HL-60 (cell line): ENCODE data around the gene SYNRG.

Experiments
- DNase-seq, 2 experiments: peaks; one replicate each; pipeline ENCODE4 v3.0.0-alpha.2; 2010 to 2020; ENCODE audit warnings: low read depth in 1 of 2, low spot score in 1 of 2
- H3K27ac ChIP-seq: fragments of 250-450 bp; sonication (Bioruptor Pico); replicated peaks from 2 replicates; pipeline ENCODE4 v1.5.1; 2020; ENCODE audit warnings: mild to moderate bottlenecking, moderate library complexity
- H3K27me3 ChIP-seq: fragments of 250-450 bp; sonication (Bioruptor Pico); 2 replicates; pipeline ENCODE4 v1.5.1; 2021; ENCODE audit warnings: mild to moderate bottlenecking, moderate library complexity; ENCODE audit not compliant: insufficient read depth, poor library complexity, severe bottlenecking
- H3K4me3 ChIP-seq: replicated peaks from 2 replicates; pipeline ENCODE4 v1.5.1; 2011; ENCODE audit warnings: mild to moderate bottlenecking, control low read depth, low read length; ENCODE audit not compliant: insufficient read depth
- GABPA ChIP-seq: IDR thresholded peaks from 2 replicates; pipeline ENCODE4 v1.6.1; 2012; ENCODE audit warnings: low read depth
- POLR2AphosphoS5 ChIP-seq: IDR thresholded peaks from 2 replicates; pipeline ENCODE4 v1.6.1; 2012; ENCODE audit warnings: low read depth
- REST ChIP-seq: IDR thresholded peaks from 2 replicates; pipeline ENCODE4 v1.6.1; 2012; ENCODE audit warnings: low read depth; ENCODE audit not compliant: insufficient replicate concordance
- SPI1 ChIP-seq: IDR thresholded peaks from 2 replicates; pipeline ENCODE4 v1.6.1; 2012; ENCODE audit warnings: low read depth, mild to moderate bottlenecking, borderline replicate concordance
- TF ChIP-seq, protein P1 (sequence below): IDR thresholded peaks from one replicate; pipeline ENCODE4 v1.5.1; 2011; ENCODE audit warnings: low read length, control low read depth, inconsistent platforms; ENCODE audit not compliant: insufficient read depth

SYNRG gene

DNA sequence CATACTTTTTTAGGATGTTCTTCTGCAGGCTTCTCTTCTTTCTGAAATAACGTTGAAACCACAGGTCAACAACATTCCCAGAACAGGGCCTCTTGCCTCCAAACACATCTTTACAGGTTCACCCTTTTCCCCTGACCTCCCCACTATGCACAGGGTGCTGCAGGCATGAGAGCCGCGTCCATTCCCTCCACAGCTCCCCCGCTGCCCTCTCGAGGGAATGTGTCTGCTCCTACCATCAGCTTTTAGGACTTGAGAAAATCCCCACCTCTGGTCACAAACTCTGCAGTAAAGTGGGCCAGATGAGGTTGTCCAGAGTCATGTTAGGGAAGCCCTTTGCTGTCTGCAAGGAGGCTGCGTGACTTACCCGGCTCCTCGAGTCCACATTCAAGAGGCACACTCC, 89.0 kb downstream of the SYNRG start:
- Histone ChIP-seq H3K4me3 (no peak overlapping the region), H3K27ac (no peak overlapping the region), H3K27me3 (no peaks in the 10 kb centered on the region)
- no peak for DNase-seq
- no peak for TF ChIP-seq POLR2AphosphoS5
- TF ChIP-seq GABPA = no peak
- TF ChIP-seq, protein P1, sequence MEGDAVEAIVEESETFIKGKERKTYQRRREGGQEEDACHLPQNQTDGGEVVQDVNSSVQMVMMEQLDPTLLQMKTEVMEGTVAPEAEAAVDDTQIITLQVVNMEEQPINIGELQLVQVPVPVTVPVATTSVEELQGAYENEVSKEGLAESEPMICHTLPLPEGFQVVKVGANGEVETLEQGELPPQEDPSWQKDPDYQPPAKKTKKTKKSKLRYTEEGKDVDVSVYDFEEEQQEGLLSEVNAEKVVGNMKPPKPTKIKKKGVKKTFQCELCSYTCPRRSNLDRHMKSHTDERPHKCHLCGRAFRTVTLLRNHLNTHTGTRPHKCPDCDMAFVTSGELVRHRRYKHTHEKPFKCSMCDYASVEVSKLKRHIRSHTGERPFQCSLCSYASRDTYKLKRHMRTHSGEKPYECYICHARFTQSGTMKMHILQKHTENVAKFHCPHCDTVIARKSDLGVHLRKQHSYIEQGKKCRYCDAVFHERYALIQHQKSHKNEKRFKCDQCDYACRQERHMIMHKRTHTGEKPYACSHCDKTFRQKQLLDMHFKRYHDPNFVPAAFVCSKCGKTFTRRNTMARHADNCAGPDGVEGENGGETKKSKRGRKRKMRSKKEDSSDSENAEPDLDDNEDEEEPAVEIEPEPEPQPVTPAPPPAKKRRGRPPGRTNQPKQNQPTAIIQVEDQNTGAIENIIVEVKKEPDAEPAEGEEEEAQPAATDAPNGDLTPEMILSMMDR = no peak
- TF ChIP-seq REST = no peak
- TF ChIP-seq SPI1 = no peak

GRCh38 chr17:37519251-37519985, 89.8 kb downstream of the SYNRG start:
- Histone ChIP-seq H3K27ac (no peak overlapping the region), H3K4me3 (no peak overlapping the region), H3K27me3 (no peaks in the 10 kb centered on the region)
- no peak for TF ChIP-seq POLR2AphosphoS5
- no peak for DNase-seq

DNA sequence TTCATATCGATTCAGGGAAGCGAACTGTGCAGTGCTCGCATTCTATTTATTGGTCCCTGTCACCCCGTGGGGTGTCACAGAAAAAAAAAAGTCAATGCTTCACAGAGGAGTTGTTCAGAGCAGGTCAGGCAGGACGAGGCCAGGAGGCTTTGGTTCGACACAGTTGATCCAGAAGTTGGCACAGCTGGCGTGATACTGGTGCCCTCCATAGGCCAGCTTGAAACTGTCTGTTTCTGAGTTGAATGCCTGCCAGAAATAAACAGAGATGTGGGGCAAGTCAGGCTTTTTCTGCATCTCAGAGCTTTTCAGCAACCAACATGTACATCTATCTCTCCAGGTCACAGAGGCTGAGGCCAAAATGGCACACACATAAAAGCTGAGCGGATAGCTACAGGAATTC, 90.4 kb downstream of the SYNRG start:
- DNase-seq = no peak
- Histone ChIP-seq H3K27me3 (no peaks in the 10 kb centered on the region), H3K27ac (no peak overlapping the region), H3K4me3 (no peak overlapping the region)
- TF ChIP-seq GABPA (no peak), SPI1 (no peak), REST (no peak), POLR2AphosphoS5 (no peak)
- TF ChIP-seq, protein P1 = no peak

GRCh38 chr17:37517881-37518280, 91.3 kb downstream of the SYNRG start:
- Histone ChIP-seq H3K27me3 (no peaks in the 10 kb centered on the region), H3K4me3 (no peak overlapping the region), H3K27ac (no peak overlapping the region)
- no peak for DNase-seq
- TF ChIP-seq REST (no peak), GABPA (no peak), POLR2AphosphoS5 (no peak), SPI1 (no peak)
- TF ChIP-seq, protein P1 = no peak
